Measurements from ENCODE around the gene GPR84. TPM values are rescaled to one million over a fixed set of nuclear protein-coding genes. Genes with fewer than 3 reads are reported as not detected.

Gene GPR84
- total RNA-seq, 1 experiment from 2014 or later: not detected

- Histone ChIP-seq H3K79me2 (ENCODE audit: low read depth) (no peaks in the 10 kb centered on the region), H2AFZ (no peak overlapping the region), H4K20me1 (ENCODE audit: insufficient read depth) (no peaks in the 10 kb centered on the region), H3K4me2 (peak overlapping the region; percentile 3; the same call in 1 of the 2 replicates), H3K9me2 (ENCODE audit: insufficient read depth) (no peaks in the 10 kb centered on the region), H3K4me3 (no peak overlapping the region), H3K4me1 (replicated peaks; ENCODE audit: insufficient read depth) (peaks cover 63% of the 10 kb centered on the region), H3K27ac (no peak overlapping the region), H3K36me3 (ENCODE audit: low read depth) (no peaks in the 10 kb centered on the region), H3F3A (ENCODE audit: insufficient read depth, low read depth) (peaks cover 27% of the 10 kb centered on the region), H3K9me3 (ENCODE audit: insufficient read depth, low read depth) (no peaks in the 10 kb centered on the region), H3K27me3 (ENCODE audit: insufficient read depth, low read depth) (no peaks in the 10 kb centered on the region)
- intact Hi-C loops (cut with micrococcal nuclease; ENCODE audit: unreplicated experiment): no loop called here
- TF ChIP-seq CTCF (conservative IDR thresholded peaks at IDR 0.05) (no peak), EZH2 (IDR thresholded peaks at IDR 0.05; ENCODE audit: low read depth) (no peak)
- no TSS peak for BruUV-seq (replicated peaks)
- POLR2A ChIA-PET (ENCODE audit: unreplicated experiment): no interaction called here
- no peak for DNase-seq
- CTCF ChIA-PET: interaction anchor here (0.5 to 1.0 kb wide), 2 partner anchors 8 to 26 kb away, joined by 3 to 6 read pairs; no protein-coding TSS in a partner anchor
Observed at GRCh38 chr12:54385251-54385914, 21.1 kb upstream of the GPR84 start.

GRCh38 chr12:54384591-54385041 is 20.3 kb upstream of the GPR84 start, which contains the start of gene ZNF385A:
ZNF385A (minus strand) TSS chr12:54384733; CDS start chr12:54384514, 219 bp downstream.
- no peak within 1 kb of the TSS for H3K4me3 ChIP-seq
- TF ChIP-seq EZH2 (IDR thresholded peaks at IDR 0.05; ENCODE audit: low read depth): no peak
- TF ChIP-seq CTCF (conservative IDR thresholded peaks at IDR 0.05): no peak
- no peaks in the 10 kb centered on the region for H3K27me3 ChIP-seq (ENCODE audit: insufficient read depth, low read depth)
- no peaks in the 10 kb centered on the region for H3K9me3 ChIP-seq (ENCODE audit: insufficient read depth, low read depth)
- no peaks in the 10 kb centered on the region for H4K20me1 ChIP-seq (ENCODE audit: insufficient read depth)
- H3K27ac ChIP-seq: no peak within 1 kb of the TSS
- ChIA-PET POLR2A (ENCODE audit: unreplicated experiment) (no interaction called here), CTCF (interaction anchor here (0.5 to 1.0 kb wide), 2 partner anchors 9 to 26 kb away, joined by 3 to 6 read pairs; no protein-coding TSS in a partner anchor)
- H3K4me1 ChIP-seq (replicated peaks; ENCODE audit: insufficient read depth): peaks cover 63% of the 10 kb centered on the region
- no TSS peak for BruUV-seq (replicated peaks)
- no peak within 1 kb of the TSS for H2AFZ ChIP-seq
- peak within 1 kb of the TSS; percentile 3; the same call in 1 of the 2 replicates for H3K4me2 ChIP-seq
- no peaks in the 10 kb centered on the region for H3K9me2 ChIP-seq (ENCODE audit: insufficient read depth)
- no peaks in the 10 kb centered on the region for H3K36me3 ChIP-seq (ENCODE audit: low read depth)
- no peak for DNase-seq
- H3K79me2 ChIP-seq (ENCODE audit: low read depth): no peaks in the 10 kb centered on the region
- H3F3A ChIP-seq (ENCODE audit: insufficient read depth, low read depth): peaks cover 27% of the 10 kb centered on the region
- intact Hi-C loops (cut with micrococcal nuclease; ENCODE audit: unreplicated experiment): no loop called here

GRCh38 chr12:54383041-54383609 is 18.8 kb upstream of the GPR84 start:
- H3K9me2 ChIP-seq (ENCODE audit: insufficient read depth): no peaks in the 10 kb centered on the region
- no peaks in the 10 kb centered on the region for H3K27me3 ChIP-seq (ENCODE audit: insufficient read depth, low read depth)
- H3K4me1 ChIP-seq (replicated peaks; ENCODE audit: insufficient read depth): peaks cover 56% of the 10 kb centered on the region
- POLR2A ChIA-PET (ENCODE audit: unreplicated experiment): no interaction called here
- H3K4me3 ChIP-seq: no peak overlapping the region
- H4K20me1 ChIP-seq (ENCODE audit: insufficient read depth): no peaks in the 10 kb centered on the region
- H3K36me3 ChIP-seq (ENCODE audit: low read depth): no peaks in the 10 kb centered on the region
- H3K9me3 ChIP-seq (ENCODE audit: insufficient read depth, low read depth): no peaks in the 10 kb centered on the region
- DNase-seq: peak in 1 of 2 experiments; percentile 69
- H3K79me2 ChIP-seq (ENCODE audit: low read depth): no peaks in the 10 kb centered on the region
- CTCF ChIA-PET: no interaction called here
- TF ChIP-seq CTCF (conservative IDR thresholded peaks at IDR 0.05): no peak
- intact Hi-C loops (cut with micrococcal nuclease; ENCODE audit: unreplicated experiment): no loop called here
- no peak overlapping the region for H3K4me2 ChIP-seq
- BruUV-seq (replicated peaks): no TSS peak
- H3K27ac ChIP-seq: no peak overlapping the region
- peaks cover 23% of the 10 kb centered on the region for H3F3A ChIP-seq (ENCODE audit: insufficient read depth, low read depth)
- H2AFZ ChIP-seq: no peak overlapping the region

All from PC-9 (cell line).